Measurements from ENCODE around the gene NUDT6.
"Not testable (repeated sequence)": the region's sequence is repeated elsewhere in the genome, so short reads cannot be mapped to it uniquely, and the experiment has no call there.

The NUDT6 gene

DNA sequence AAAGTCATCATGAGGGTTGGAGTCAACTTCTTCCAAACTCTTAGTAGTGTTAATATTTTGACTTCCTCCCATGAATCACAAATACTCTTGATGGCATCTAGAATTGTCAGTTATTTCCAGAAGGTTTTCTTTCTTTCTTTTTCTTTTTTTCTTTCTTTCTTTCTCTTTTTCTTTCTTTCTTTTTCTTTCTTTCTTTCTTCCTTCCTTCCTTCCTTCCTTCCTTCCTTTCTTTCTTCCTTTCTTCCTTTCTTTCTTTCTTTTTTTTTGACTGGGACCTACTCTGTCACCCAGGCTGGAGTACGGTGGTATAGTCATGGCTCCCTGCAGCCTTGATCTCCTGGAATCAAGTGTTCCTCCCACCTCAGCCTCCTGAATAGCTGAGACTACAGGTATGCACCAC is 78.0 kb downstream of the NUDT6 start:
- intact Hi-C loops (cut with DNase I); DNase-seq: not testable (repeated sequence)

DNA sequence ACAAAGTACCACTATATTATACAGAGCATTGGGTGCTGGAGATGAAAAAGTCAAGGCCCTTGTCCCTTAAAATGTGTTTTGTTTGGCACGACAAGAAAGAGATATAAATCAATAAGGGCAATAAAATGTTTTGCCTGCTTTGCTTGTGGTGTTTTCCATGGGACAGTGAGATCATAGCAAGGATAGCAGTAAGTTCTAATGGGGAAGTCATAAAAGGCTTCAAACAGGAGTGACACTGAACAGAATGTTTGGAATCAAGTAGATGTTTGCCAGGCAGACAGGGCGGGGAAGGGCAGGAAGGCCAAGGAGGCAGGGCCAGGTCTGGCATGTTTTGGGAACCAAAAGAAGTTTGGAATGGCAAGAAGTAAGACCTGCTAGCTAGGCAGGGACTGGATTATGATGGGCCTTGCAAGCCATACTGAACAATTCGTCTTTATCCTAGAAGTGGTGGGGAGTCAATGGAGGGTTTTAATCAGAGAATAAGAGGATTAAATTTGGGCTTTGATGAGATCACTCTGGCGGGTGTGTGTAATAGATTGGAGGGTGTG is 79.3 kb downstream of the NUDT6 start:
- no peak for DNase-seq
- intact Hi-C loops (cut with DNase I), result no loop called here

All from posterior cingulate gyrus (tissue), 11 donors.